PC-3 (cell line): ENCODE data around the gene STAT6. TPM values are rescaled to one million over a fixed set of nuclear protein-coding genes. Genes with fewer than 3 reads are reported as not detected.

Source experiments
- ATAC-seq: fragments of 200-7000 bp; cut with Tn5 transposase; 2 replicates; pipeline ENCODE4 v1.9.1; 2020; ENCODE audit warnings: mild to moderate bottlenecking, moderate library complexity
- BruUV-seq: library from RNA; stranded (reverse); fragments of 400-500 nt; replicated peaks from 2 replicates; lab custom pipeline; 2021; lab: Mats Ljungman, UMichigan
- CTCF ChIA-PET: fragments of 300-600 bp; sonication (Branson Sonifier 250); formaldehyde crosslinking; loops from one replicate; lab custom pipeline; 2022; ENCODE audit warnings: antibody characterized with exemption; lab: Charles Lee
- POLR2A ChIA-PET: fragments of 300-600 bp; sonication (Branson Sonifier 250); formaldehyde crosslinking; loops from one replicate; lab custom pipeline; 2022; ENCODE audit warnings: antibody characterized with exemption; ENCODE audit not compliant: unreplicated experiment; lab: Charles Lee
- DNase-seq: peaks from one replicate; pipeline ENCODE4 v3.0.0-alpha.2; 2015
- H2AFZ ChIP-seq: fragments of 300-600 bp; sonication (generic); 2 replicates; pipeline ENCODE4 v1.6.0; 2016; ENCODE audit warnings: antibody characterized with exemption, low read length
- H3F3A ChIP-seq: fragments of 300-600 bp; sonication (generic); one replicate; pipeline ENCODE4 v1.6.0; 2017; ENCODE audit warnings: antibody characterized with exemption, low read length, control low read depth, mild to moderate bottlenecking; ENCODE audit not compliant: unreplicated experiment
- H3K27ac ChIP-seq: fragments of 300-600 bp; sonication (generic); 2 replicates; pipeline ENCODE4 v1.5.1; 2016; ENCODE audit warnings: mild to moderate bottlenecking, low read length
- H3K27me3 ChIP-seq: fragments of 300-600 bp; sonication (generic); 2 replicates; pipeline ENCODE4 v1.6.1; 2016; ENCODE audit warnings: low read length, mixed read lengths
- H3K36me3 ChIP-seq: fragments of 300-600 bp; sonication (generic); 2 replicates; pipeline ENCODE4 v1.6.1; 2016; ENCODE audit warnings: low read depth, mixed run types, low read length, mixed read lengths
- H3K4me1 ChIP-seq: fragments of 300-600 bp; sonication (generic); 2 replicates; pipeline ENCODE4 v1.5.1; 2016; ENCODE audit warnings: low read length; ENCODE audit not compliant: insufficient read depth
- H3K4me2 ChIP-seq: fragments of 300-600 bp; sonication (generic); 2 replicates; pipeline ENCODE4 v1.6.0; 2016; ENCODE audit warnings: low read length
- H3K4me3 ChIP-seq: fragments of 300-600 bp; sonication (generic); 2 replicates; pipeline ENCODE4 v1.5.1; 2016; ENCODE audit warnings: mild to moderate bottlenecking, low read length, mixed read lengths
- H3K79me2 ChIP-seq: fragments of 300-600 bp; sonication (generic); 2 replicates; pipeline ENCODE4 v1.6.1; 2017; ENCODE audit warnings: low read length, mixed read lengths
- H3K9ac ChIP-seq: fragments of 300-600 bp; sonication (generic); 2 replicates; pipeline ENCODE4 v1.6.0; 2016; ENCODE audit warnings: mild to moderate bottlenecking, low read length
- H3K9me2 ChIP-seq: fragments of 300-600 bp; sonication (generic); replicated peaks from 2 replicates; pipeline ENCODE4 v1.6.1; 2016; ENCODE audit warnings: mixed run types, low read length, mixed read lengths
- H3K9me3 ChIP-seq: fragments of 300-600 bp; sonication (generic); 2 replicates; pipeline ENCODE4 v1.6.1; 2016; ENCODE audit warnings: low read length, mixed read lengths
- H4K20me1 ChIP-seq: fragments of 300-600 bp; sonication (generic); 2 replicates; pipeline ENCODE4 v1.6.1; 2016; ENCODE audit warnings: low read length, mixed read lengths
- CTCF ChIP-seq: fragments of 300-600 bp; sonication (generic); conservative IDR thresholded peaks from 2 replicates; pipeline ENCODE4 v1.5.1; 2017; ENCODE audit warnings: antibody characterized with exemption, low read depth, mild to moderate bottlenecking, low read length
- EZH2 ChIP-seq: fragments of 300-600 bp; sonication (generic); IDR thresholded peaks from one replicate; pipeline ENCODE4 v1.6.1; 2017; ENCODE audit warnings: antibody characterized with exemption, mild to moderate bottlenecking, low read length; ENCODE audit not compliant: unreplicated experiment
- EZH2phosphoT487 ChIP-seq: fragments of 300-600 bp; sonication (generic); IDR thresholded peaks from 2 replicates; pipeline ENCODE4 v1.6.1; 2018; ENCODE audit warnings: mild to moderate bottlenecking, antibody characterized with exemption, low read length, borderline replicate concordance
- intact Hi-C: fragments of 100-400 bp; cut with micrococcal nuclease; formaldehyde crosslinking; loops from 2 replicates; pipeline ENCODE4 v1.9.0; 2023
- total RNA-seq: library from RNA; depleted of rRNA; stranded (reverse); fragments of >200 nt; gene quantifications from 2 replicates; pipeline ENCODE4 v1.2.3, GENCODE V29; 2014

The STAT6 gene
- total RNA-seq, 1 experiment from 2014 or later: 28.4 TPM

GRCh38 chr12:57087010-57087690, 24.0 kb downstream of the STAT6 start:
- H4K20me1 ChIP-seq: no peaks in the 10 kb centered on the region
- no peaks in the 10 kb centered on the region for H3K27me3 ChIP-seq
- CTCF ChIA-PET: interaction anchor here (1.9 to 2.5 kb wide), 2 partner anchors 18 to 25 kb away, joined by 5 to 17 read pairs; partner anchors contain the start of gene STAT6
- no peaks in the 10 kb centered on the region for H3K36me3 ChIP-seq
- BruUV-seq: no TSS peak
- H3K4me1 ChIP-seq: peaks cover 25% of the 10 kb centered on the region
- peak overlapping the region; percentile 100 for H3K4me2 ChIP-seq
- H3K79me2 ChIP-seq: peaks cover 19% of the 10 kb centered on the region
- DNase-seq: peak; percentile 83
- peak; percentile 42 for ATAC-seq
- H3K9me3 ChIP-seq: no peaks in the 10 kb centered on the region
- POLR2A ChIA-PET: interaction anchor here (0.5 to 1.4 kb wide), 4 partner anchors 8 to 392 kb away, joined by 3 to 11 read pairs (median 6); partner anchors contain the start of genes NEMP1 and STAT6
- TF ChIP-seq EZH2phosphoT487 (no peak), EZH2 (no peak), CTCF (no peak)
- peak overlapping the region; percentile 97 for H3K9ac ChIP-seq
- peak overlapping the region; percentile 98 for H3K27ac ChIP-seq
- intact Hi-C loops: loop anchor here (1.0 kb wide), 1 partner anchor 8 kb away; no protein-coding TSS in a partner anchor
- H3K4me3 ChIP-seq: peak overlapping the region; percentile 82
- peaks cover 6% of the 10 kb centered on the region for H3F3A ChIP-seq
- H2AFZ ChIP-seq: peak overlapping the region; percentile 80
- H3K9me2 ChIP-seq: no peaks in the 10 kb centered on the region

GRCh38 chr12:57086493-57087009, 24.6 kb downstream of the STAT6 start:
- ATAC-seq (no peak), DNase-seq (peak; percentile 39)
- no peaks in the 10 kb centered on the region for H4K20me1 ChIP-seq
- H3K4me2 ChIP-seq: peak overlapping the region; percentile 100
- H3K9me2 ChIP-seq: no peaks in the 10 kb centered on the region
- ChIA-PET CTCF (interaction anchor here (1.9 to 2.5 kb wide), 2 partner anchors 17 to 25 kb away, joined by 5 to 17 read pairs; partner anchors contain the start of gene STAT6), POLR2A (no interaction called here)
- TF ChIP-seq EZH2: no peak
- TF ChIP-seq EZH2phosphoT487: no peak
- TF ChIP-seq CTCF: peak; percentile 60
- H3K4me1 ChIP-seq: peaks cover 25% of the 10 kb centered on the region
- no peaks in the 10 kb centered on the region for H3K9me3 ChIP-seq
- no peaks in the 10 kb centered on the region for H3K27me3 ChIP-seq
- peak overlapping the region; percentile 80 for H2AFZ ChIP-seq
- TSS peak; percentile 65 for BruUV-seq
- intact Hi-C loops: loop anchor here (1.0 kb wide), 1 partner anchor 7 kb away; no protein-coding TSS in a partner anchor
- peak overlapping the region; percentile 82 for H3K4me3 ChIP-seq
- peak overlapping the region; percentile 97 for H3K9ac ChIP-seq
- H3F3A ChIP-seq: peaks cover 6% of the 10 kb centered on the region
- peak overlapping the region; percentile 98 for H3K27ac ChIP-seq
- no peaks in the 10 kb centered on the region for H3K36me3 ChIP-seq
- peaks cover 19% of the 10 kb centered on the region for H3K79me2 ChIP-seq
